Motor neuron (in vitro differentiated cells): ENCODE data around the gene ARRDC3. TPM values are rescaled to one million over a fixed set of nuclear protein-coding genes. Genes with fewer than 3 reads are reported as not detected.
"Not testable (repeated sequence)": the region's sequence is repeated elsewhere in the genome, so short reads cannot be mapped to it uniquely, and the experiment has no call there.

ENCODE experiments used
- ATAC-seq, 8 experiments: fragments of 200-7000 bp; cut with Tn5 transposase; replicated peaks in 6 of 8; 2 replicates each; pipeline ENCODE4 v1.8.0; 2021; ENCODE audit warnings: mild to moderate bottlenecking in 8 of 8, moderate library complexity in 8 of 8
- H3K27ac ChIP-seq, 2 donors: fragments of 250-450 bp; sonication (Bioruptor Pico); 2 replicates each; pipeline ENCODE4 v1.9.0; 2021; ENCODE audit warnings: antibody characterized with exemption in 2 of 2, mild to moderate bottlenecking in 2 of 2, moderate library complexity in 1 of 2
- H3K4me1 ChIP-seq, 2 donors: fragments of 250-450 bp; sonication (Bioruptor Pico); replicated peaks in 1 of 2; 2 replicates each; pipeline ENCODE4 v1.6.1; 2021; ENCODE audit warnings: antibody characterized with exemption in 2 of 2, mild to moderate bottlenecking in 2 of 2, moderate library complexity in 1 of 2
- H3K4me3 ChIP-seq, 5 donors: fragments of 250-450 bp; sonication (Bioruptor Pico); 2 replicates each; pipeline ENCODE4 v1.9.0; 2021; ENCODE audit warnings: antibody characterized with exemption in 5 of 5, mild to moderate bottlenecking in 5 of 5, moderate library complexity in 4 of 5
- WGBS, 10 experiments: fragments of 450-650 bp; shearing (Covaris generic); methylation state at CpG; one replicate each; pipeline ENCODE4 v1.0.0; 2022; 5-methylcytosine and 5-hydroxymethylcytosine counted together
- in situ Hi-C, 9 experiments: fragments of 400-800 bp; cut with MboI; loops; one replicate each; pipeline ENCODE4 v1.15.0; 2021; ENCODE audit warnings: low sequenced_read_pairs in 9 of 9, low pct_unique_long_range_greater_than_20kb in 2 of 9; ENCODE audit not compliant: unreplicated experiment in 9 of 9
- total RNA-seq, 8 experiments: library from RNA; unstranded; fragments of 300-600 nt; gene quantifications; 2 replicates each; pipeline versions ENCODE4 v1.2.3 to v1.2.4, GENCODE V29; 2022

ARRDC3 gene
- total RNA-seq, 8 experiments from 2014 or later = 31.5 to 316 (median 154) TPM

DNA sequence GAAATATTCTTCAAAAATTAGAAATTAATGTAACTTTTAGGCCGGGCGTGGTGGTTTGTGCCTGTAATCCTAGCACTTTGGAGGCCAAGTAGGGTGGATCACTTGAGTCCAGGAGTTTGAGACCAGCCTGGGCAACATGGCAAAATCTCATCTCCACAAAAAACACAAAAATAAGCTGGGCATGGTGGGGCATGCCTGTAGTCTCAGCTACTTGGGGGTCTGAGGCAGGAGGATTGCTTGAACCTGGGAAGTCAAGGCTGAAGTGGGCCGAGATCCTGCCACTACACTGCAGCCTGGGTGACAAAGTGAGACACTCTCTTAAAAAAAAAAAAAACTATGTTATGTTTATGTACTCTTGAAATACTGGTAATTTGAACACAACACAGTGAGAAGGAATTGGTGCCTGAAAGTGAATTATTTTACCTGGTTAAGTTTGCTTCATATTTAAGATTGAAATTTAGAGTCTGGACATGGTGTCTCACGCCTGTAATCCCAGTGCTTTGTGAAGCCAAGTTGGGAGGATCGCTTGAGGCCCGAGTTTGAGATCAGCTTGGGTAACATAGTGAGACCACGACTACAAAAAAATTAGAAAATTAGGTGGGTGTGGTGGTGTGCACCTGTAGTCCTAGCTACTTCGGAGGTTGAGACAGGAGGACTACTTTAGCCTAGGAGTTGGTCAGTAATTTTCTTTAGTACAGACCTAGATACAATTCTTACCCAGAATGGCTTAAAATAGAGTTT lies 15.0 kb downstream of the ARRDC3 start:
- in situ Hi-C loops = loop anchor here in 2 of 9 experiments (25.0 kb wide), 1 partner anchor 256 kb away; no protein-coding TSS in a partner anchor
- H3K27ac ChIP-seq = no peak overlapping the region
- peaks cover 23 to 53% of the 10 kb centered on the region in 2 donors for H3K4me1 ChIP-seq
- 73 to 100% (median 93%) methylated on average over 3 to 8 of the region's 8 CpGs for WGBS, 10 experiments
- peak in 2 of 8 experiments; percentile 8 to 31 for ATAC-seq
- H3K4me3 ChIP-seq = no peak overlapping the region

DNA sequence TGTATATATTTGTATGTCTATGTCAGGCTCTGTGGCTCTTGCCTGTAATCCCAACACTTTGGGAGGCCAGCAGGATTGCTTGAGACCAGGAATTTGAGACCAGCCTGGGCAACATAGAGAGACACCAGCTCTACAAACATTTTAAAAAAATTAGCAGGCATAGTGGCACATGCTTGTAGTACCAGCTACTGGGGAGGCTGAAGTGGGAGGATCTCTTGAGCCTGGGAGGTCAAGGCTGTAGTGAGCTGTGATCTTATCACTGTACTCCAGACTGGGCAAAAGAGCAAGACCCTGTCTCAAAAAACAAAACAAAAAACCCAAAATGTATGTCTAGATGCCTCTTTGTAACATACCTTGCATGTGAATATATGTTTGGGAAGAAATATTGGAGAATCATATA lies 15.8 kb downstream of the ARRDC3 start:
- peak in 6 of 8 experiments; percentile 6 to 30 (median 18) for ATAC-seq
- H3K4me3 ChIP-seq = no peak overlapping the region
- peaks cover 18 to 46% of the 10 kb centered on the region in 2 donors for H3K4me1 ChIP-seq
- in situ Hi-C loops = loop anchor here in 2 of 9 experiments (25.0 kb wide), 1 partner anchor 255 kb away; no protein-coding TSS in a partner anchor
- no peak overlapping the region for H3K27ac ChIP-seq

DNA sequence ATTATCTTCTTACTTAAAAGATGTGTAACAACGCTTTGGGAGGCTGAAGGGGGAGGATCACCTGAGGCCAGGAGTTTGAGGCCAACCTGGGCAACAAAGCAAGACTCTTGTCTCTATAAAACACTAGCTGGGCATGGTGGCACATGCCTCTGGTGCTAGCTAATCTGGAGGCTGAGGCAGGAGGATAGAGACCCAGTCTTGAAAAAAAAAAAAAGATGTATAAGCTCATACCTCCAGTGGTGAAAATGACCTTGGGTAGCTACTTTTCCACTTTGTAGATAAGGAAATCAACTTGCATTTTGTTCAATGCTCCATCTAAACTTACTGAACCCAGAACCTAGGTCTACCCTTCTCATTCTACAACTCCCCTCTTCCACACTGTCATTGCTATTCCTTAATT lies 16.6 kb downstream of the ARRDC3 start:
- in situ Hi-C loops = loop anchor here in 2 of 9 experiments (25.0 kb wide), 1 partner anchor 254 kb away; no protein-coding TSS in a partner anchor
- Histone ChIP-seq H3K4me3 (no peak overlapping the region), H3K27ac (no peak overlapping the region), H3K4me1 (peaks cover 18 to 38% of the 10 kb centered on the region in 2 donors)
- peak in 7 of 8 experiments; percentile 5 to 46 (median 11) for ATAC-seq
- WGBS, 10 experiments = 88 to 100% (median 100%) methylated on average over 1 of the region's 1 CpG; no CpG with 5 or more reads in 5 of the 10 experiments

DNA sequence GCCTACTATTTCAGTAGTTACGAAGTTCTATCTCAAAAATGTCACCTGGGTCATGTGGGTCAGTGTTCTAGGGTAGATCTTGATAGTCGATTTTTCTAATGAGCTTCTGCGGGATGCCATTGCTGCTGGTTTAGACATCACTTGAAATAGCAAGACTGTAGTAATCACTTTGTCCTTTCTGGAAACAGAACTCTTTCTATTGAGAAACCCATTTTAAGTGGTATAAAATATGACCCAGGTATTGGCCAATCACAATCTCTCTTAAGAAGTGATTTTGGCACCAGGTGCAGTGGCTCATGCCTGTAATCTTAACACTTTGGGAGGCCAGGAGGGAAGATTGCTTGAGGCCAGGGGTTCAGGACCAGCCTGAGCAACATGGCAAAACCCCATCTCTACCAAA lies 17.6 kb downstream of the ARRDC3 start:
- H3K27ac ChIP-seq = no peak overlapping the region
- peak in 5 of 8 experiments; percentile 9 to 33 (median 16) for ATAC-seq
- in situ Hi-C loops = loop anchor here in 2 of 9 experiments (25.0 kb wide), 1 partner anchor 253 kb away; no protein-coding TSS in a partner anchor
- WGBS, 10 experiments = 85 to 100% (median 93%) methylated on average over 1 to 3 of the region's 3 CpGs; no CpG with 5 or more reads in 1 of the 10 experiments
- peaks cover 11 to 27% of the 10 kb centered on the region in 2 donors for H3K4me1 ChIP-seq
- no peak overlapping the region for H3K4me3 ChIP-seq

DNA sequence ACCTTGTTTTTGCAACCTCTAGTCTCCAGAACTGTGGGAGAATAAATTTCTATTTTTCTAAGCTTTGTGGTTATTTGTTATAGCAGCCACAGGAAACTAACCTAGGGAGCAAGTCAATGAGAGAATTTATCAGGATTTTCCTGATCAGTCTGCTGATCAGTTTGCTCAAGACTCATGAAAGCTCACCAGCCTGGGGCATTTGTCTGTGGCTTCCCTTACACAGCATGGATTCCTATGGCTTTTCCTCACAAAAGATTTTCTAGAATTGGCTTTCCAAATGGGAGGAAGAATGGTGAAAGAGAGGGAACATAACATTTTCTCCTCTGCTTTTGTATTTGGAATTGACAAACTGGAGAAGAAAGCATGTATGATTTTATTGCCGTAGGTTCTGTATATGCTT lies 20.2 kb downstream of the ARRDC3 start:
- Histone ChIP-seq H3K27ac (no peak overlapping the region), H3K4me1 (peaks cover 0 to 2% of the 10 kb centered on the region in 2 donors), H3K4me3 (no peak overlapping the region)
- no peak for ATAC-seq
- 100% methylated on average over 1 of the region's 1 CpG; no CpG with 5 or more reads in 4 of the 10 experiments for WGBS, 10 experiments
- in situ Hi-C loops = loop anchor here in 2 of 9 experiments (25.0 kb wide), 1 partner anchor 251 kb away; no protein-coding TSS in a partner anchor

DNA sequence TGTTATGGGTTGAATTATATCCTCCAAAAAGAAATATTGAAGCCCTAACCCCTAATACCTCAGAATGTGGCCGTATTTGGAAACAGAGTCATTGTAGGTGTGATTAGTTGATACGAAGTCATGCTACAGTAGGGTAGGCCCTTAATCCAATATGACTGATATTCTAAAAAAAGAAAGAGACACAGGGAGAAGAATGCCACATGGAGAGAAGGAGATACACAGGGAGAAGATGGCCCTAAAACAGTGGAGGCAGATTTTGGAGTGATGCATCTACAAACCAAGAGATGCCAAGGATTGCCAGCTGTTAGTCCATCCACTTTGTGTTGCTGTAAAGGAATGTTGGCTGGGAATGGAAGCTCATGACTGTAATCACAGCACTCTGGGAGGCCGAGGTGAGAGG lies 21.3 kb downstream of the ARRDC3 start:
- Histone ChIP-seq H3K27ac (no peak overlapping the region), H3K4me3 (no peak overlapping the region), H3K4me1 (peaks cover 5 to 8% of the 10 kb centered on the region in 2 donors)
- in situ Hi-C loops = loop anchor here in 2 of 9 experiments (25.0 kb wide), 1 partner anchor 249 kb away; no protein-coding TSS in a partner anchor
- ATAC-seq = no peak
- WGBS, 10 experiments = 38 to 100% (median 93%) methylated on average over 1 to 3 of the region's 3 CpGs

DNA sequence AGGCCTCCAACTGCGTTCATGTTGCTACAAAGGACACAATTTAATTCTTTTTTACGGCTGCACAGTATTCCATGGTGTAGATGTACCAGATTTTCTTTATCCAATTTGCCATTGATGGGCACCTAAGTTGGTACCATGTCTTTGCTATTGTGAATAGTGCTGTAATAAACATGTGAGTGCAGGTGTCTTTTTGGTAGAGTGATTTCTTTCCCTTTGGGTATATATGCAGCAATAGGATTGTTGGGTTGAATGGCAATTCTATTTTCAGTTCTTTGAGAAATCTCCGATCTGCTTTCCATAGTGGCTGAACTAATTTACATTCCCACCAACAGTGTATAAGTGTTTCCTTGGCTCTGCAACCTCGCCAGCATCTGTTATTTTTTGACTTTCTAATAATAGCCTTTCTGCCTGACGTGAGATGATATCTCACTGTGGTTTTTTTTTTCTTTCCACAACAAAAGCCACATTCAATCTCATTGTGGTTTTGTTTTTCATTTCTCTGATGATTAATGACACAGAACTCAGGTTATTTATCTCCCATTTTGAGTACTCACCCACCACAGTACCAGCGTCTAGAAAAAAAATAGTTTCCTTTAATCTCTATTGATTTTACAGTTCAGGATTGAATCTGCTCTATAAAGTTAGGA lies 21.9 kb downstream of the ARRDC3 start:
- ATAC-seq = no peak
- H3K4me3 ChIP-seq = no peak overlapping the region
- 50 to 100% (median 86%) methylated on average over 3 to 6 of the region's 6 CpGs for WGBS, 10 experiments
- H3K4me1 ChIP-seq = peaks cover 5 to 8% of the 10 kb centered on the region in 2 donors
- H3K27ac ChIP-seq = no peak overlapping the region
- in situ Hi-C loops = loop anchor here in 2 of 9 experiments (25.0 kb wide), 1 partner anchor 249 kb away; no protein-coding TSS in a partner anchor

DNA sequence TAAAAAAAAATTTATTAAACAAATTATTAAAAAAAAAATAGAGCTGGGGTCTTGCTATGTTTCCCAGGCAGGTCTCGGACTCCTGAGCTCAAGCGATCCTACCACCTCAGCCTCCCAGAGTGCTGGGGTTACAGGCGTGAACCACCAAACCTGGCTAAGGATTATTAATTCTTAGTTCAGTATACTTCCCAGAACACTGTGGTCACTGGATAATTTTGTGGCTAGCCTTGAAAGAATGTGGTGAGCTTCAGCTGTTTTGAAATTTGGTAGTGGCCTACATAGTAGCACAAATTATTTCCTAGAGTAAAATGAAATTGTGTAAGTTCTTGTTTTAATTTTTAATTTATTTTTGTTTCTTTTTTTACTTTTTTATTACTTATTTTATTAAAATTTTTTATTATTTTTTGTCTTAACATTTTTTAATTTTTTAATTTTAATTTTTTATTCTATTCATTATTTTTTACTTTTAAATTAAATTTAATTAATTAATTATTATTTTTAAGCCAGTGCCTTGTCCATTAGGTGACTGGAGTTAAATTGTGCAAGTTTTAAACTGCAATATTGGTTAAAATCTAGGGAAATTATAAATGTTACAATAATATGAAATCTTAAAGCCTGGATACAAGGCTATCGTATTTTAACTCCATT lies 23.0 kb downstream of the ARRDC3 start:
- H3K4me1 ChIP-seq = peaks cover 5 to 8% of the 10 kb centered on the region in 2 donors
- no peak for ATAC-seq
- H3K27ac ChIP-seq = no peak overlapping the region
- 66 to 97% (median 87%) methylated on average over 1 to 4 of the region's 4 CpGs for WGBS, 10 experiments
- H3K4me3 ChIP-seq = no peak overlapping the region
- in situ Hi-C loops = loop anchor here in 2 of 9 experiments (25.0 kb wide), 1 partner anchor 248 kb away; no protein-coding TSS in a partner anchor

DNA sequence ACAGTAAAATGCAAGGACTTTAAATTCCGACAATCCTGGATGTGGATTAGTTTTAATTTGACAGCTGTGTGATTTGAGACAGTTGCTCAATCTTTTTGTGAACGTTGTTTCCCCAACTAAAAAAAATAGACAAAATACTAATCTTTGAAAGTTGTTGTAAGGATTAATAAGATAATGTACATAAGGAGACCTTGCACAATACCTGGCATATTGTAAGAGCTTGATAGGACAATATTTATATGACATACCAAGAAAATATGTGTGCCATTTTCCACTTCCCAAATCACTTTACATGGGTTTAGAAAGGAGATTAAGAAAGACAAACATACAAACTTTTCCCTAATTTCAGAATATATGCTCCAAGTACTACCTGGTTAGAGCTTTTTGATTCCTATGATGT lies 25.3 kb downstream of the ARRDC3 start:
- ATAC-seq = peak in 1 of 8 experiments; percentile 45
- WGBS, 10 experiments = 0 to 88% (median 51%) methylated on average over 1 to 2 of the region's 2 CpGs; no CpG with 5 or more reads in 2 of the 10 experiments
- in situ Hi-C loops = loop anchor here in 2 of 9 experiments (25.0 kb wide), 1 partner anchor 246 kb away; no protein-coding TSS in a partner anchor

DNA sequence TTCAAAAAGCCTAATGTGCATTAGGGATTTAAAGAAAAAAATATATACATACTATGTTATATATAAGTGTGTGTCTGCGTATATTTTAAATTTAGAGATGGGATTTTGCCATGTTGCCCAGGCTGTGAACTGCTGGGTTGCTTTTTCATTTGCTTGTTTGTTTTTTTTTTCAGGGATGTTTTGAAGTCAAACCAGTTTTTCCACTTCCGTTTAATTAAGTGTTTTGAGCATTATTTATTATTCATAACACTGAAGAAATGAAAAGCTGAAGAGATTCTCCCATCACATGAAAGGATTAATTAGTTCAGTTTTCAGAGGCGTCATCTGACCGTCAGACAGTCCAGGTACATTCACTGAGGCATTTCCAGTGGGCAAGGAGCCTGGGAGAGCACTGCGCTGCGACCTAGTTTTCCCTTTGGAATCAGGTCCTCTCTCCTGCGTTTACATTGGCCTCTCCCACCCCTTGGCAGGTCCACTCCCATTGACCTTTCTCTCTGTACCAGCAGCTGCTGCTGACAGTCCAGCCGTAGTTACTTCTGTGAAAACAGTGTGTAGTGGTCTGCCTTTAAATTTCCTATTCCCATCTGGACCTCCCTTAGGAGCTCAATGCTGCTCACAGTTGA lies 26.0 kb downstream of the ARRDC3 start:
- in situ Hi-C loops = loop anchor here in 2 of 9 experiments (25.0 kb wide), 1 partner anchor 245 kb away; no protein-coding TSS in a partner anchor
- H3K4me1 ChIP-seq = peaks cover 5 to 12% of the 10 kb centered on the region in 2 donors
- H3K27ac ChIP-seq = no peak overlapping the region
- 30 to 100% (median 79%) methylated on average over 1 to 6 of the region's 8 CpGs for WGBS, 10 experiments
- no peak overlapping the region for H3K4me3 ChIP-seq
- peak in 6 of 8 experiments; percentile 22 to 81 (median 38) for ATAC-seq

More for the DNA sequence above, 25.3 kb downstream of the ARRDC3 start:
- Histone ChIP-seq H3K27ac (no peak overlapping the region), H3K4me3 (no peak overlapping the region), H3K4me1 (peaks cover 5 to 12% of the 10 kb centered on the region in 2 donors)

DNA sequence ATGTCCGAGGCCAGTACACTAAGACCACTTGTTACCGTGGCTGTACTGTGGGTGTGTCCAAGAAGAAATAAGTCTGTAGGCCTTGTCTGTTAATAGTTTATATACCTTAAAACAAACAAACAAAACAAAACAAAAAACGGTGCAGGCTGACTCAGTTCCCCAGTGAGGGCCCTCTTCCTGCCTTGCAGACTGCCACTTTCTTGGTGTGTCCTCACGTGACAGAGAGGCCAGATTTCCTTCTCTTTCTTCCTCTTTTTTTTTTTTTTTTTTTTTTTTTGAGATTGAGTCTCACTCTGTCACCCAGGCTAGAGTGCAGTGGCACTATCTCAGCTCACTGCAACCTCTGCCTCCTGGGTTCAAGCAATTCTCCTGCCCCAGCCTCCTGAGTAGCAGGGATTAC lies 28.2 kb downstream of the ARRDC3 start:
- not testable (repeated sequence) for H3K27ac ChIP-seq, H3K4me3 ChIP-seq, ATAC-seq
- WGBS, 10 experiments = 40 to 100% (median 89%) methylated on average over 1 to 4 of the region's 4 CpGs; no CpG with 5 or more reads in 2 of the 10 experiments
- in situ Hi-C loops = loop anchor here in 2 of 9 experiments (25.0 kb wide), 1 partner anchor 243 kb away; no protein-coding TSS in a partner anchor
- H3K4me1 ChIP-seq = peaks cover 5 to 12% of the 10 kb centered on the region in 2 donors
